Type B pancreatic cell (in vitro differentiated cells): ENCODE results near the gene PLD3. TPM values are rescaled to one million over a fixed set of nuclear protein-coding genes. Genes with fewer than 3 reads are reported as not detected.
A peak's percentile ranks its signal among the peaks of the same experiment; 100 is the strongest.

Experiments used
- DNase-seq: peaks from one replicate; pipeline ENCODE4 v3.0.0; 2021; ENCODE audit warnings: mixed read lengths; ENCODE audit not compliant: unreplicated experiment; ENCODE audit errors: extremely low spot score
- H3K27ac Mint-ChIP-seq: 2 replicates; pipeline ENCODE4 v1.8.0; 2021; ENCODE audit warnings: mild to moderate bottlenecking, mixed read lengths
- H3K27me3 Mint-ChIP-seq: 2 replicates; pipeline ENCODE4 v1.8.0; 2021; ENCODE audit warnings: mixed read lengths
- H3K36me3 Mint-ChIP-seq: 2 replicates; pipeline ENCODE4 v1.8.0; 2021; ENCODE audit warnings: mixed read lengths
- H3K4me1 Mint-ChIP-seq: one replicate; pipeline ENCODE4 v1.8.0; 2021; ENCODE audit warnings: mixed read lengths; ENCODE audit not compliant: unreplicated experiment
- H3K4me3 Mint-ChIP-seq: 2 replicates; pipeline ENCODE4 v1.8.0; 2021; ENCODE audit warnings: mild to moderate bottlenecking, mixed read lengths
- H3K9me3 Mint-ChIP-seq: 2 replicates; pipeline ENCODE4 v1.8.0; 2021; ENCODE audit warnings: mixed read lengths
- CTCF ChIP-seq: fragments of 200-600 bp; sonication (generic); conservative IDR thresholded peaks from 2 replicates; pipeline ENCODE4 v1.5.0; 2021; ENCODE audit warnings: antibody characterized with exemption, mild to moderate bottlenecking
- total RNA-seq: library from RNA; stranded (reverse); gene quantifications from 2 replicates; pipeline ENCODE4 v1.2.1, GENCODE V29; 2021; ENCODE audit warnings: low replicate concordance

PLD3 gene
- total RNA-seq, 1 donor from 2014 or later: 244 TPM

GRCh38 chr19:40397568-40397906, 49.0 kb downstream of the PLD3 start:
- DNase-seq: no peak
- no peak for TF ChIP-seq CTCF
- no peak overlapping the region for H3K27ac Mint-ChIP-seq
- H3K4me1 Mint-ChIP-seq: peaks cover 18% of the 10 kb centered on the region
- no peaks in the 10 kb centered on the region for H3K9me3 Mint-ChIP-seq
- H3K27me3 Mint-ChIP-seq: peaks cover 3% of the 10 kb centered on the region
- H3K36me3 Mint-ChIP-seq: peaks cover 5% of the 10 kb centered on the region
- no peak overlapping the region for H3K4me3 Mint-ChIP-seq

- H3K4me1 Mint-ChIP-seq: peaks cover 22% of the 10 kb centered on the region
- DNase-seq: no peak
- peaks cover 3% of the 10 kb centered on the region for H3K27me3 Mint-ChIP-seq
- peaks cover 5% of the 10 kb centered on the region for H3K36me3 Mint-ChIP-seq
- no peak overlapping the region for H3K27ac Mint-ChIP-seq
- no peaks in the 10 kb centered on the region for H3K9me3 Mint-ChIP-seq
- H3K4me3 Mint-ChIP-seq: no peak overlapping the region
- no peak for TF ChIP-seq CTCF
These were observed 50.1 kb downstream of the PLD3 start for GRCh38 chr19:40398417-40399131.

- Mint-ChIP-seq H3K4me1 (peaks cover 22% of the 10 kb centered on the region), H3K27me3 (peaks cover 3% of the 10 kb centered on the region), H3K27ac (no peak overlapping the region), H3K36me3 (peaks cover 5% of the 10 kb centered on the region), H3K4me3 (peak overlapping the region; percentile 10), H3K9me3 (no peaks in the 10 kb centered on the region)
- TF ChIP-seq CTCF: no peak
- DNase-seq: no peak
These were observed 52.1 kb downstream of the PLD3 start for GRCh38 chr19:40400559-40400958.

GRCh38 chr19:40403262-40403984, 54.9 kb downstream of the PLD3 start:
- H3K4me3 Mint-ChIP-seq: peak overlapping the region; percentile 92

More at GRCh38 chr19:40403262-40403984, 54.9 kb downstream of the PLD3 start:
- Mint-ChIP-seq H3K36me3 (peaks cover 5% of the 10 kb centered on the region), H3K9me3 (no peaks in the 10 kb centered on the region), H3K4me1 (peaks cover 22% of the 10 kb centered on the region), H3K27me3 (peaks cover 3% of the 10 kb centered on the region), H3K27ac (peak overlapping the region; percentile 66)
- DNase-seq: peak; percentile 93
- TF ChIP-seq CTCF: peak; percentile 36
